ENCODE results near the gene FAR2.
"Not testable (repeated sequence)": the region's sequence is repeated elsewhere in the genome, so short reads cannot be mapped to it uniquely, and the experiment has no call there.

Gene FAR2

GRCh38 chr12:29230800-29231560 lies 81.9 kb downstream of the FAR2 start:
- DNase-seq (ENCODE audit: low read depth in 1 of 2, low spot score in 1 of 2), result no peak

- DNase-seq (ENCODE audit: low read depth in 1 of 2, low spot score in 1 of 2), result no peak
Measured at GRCh38 chr12:29232086-29232485, 83.0 kb downstream of the FAR2 start.

GRCh38 chr12:29234552-29234951 lies 85.5 kb downstream of the FAR2 start:
- no peak for DNase-seq (ENCODE audit: low read depth in 1 of 2, low spot score in 1 of 2)

- no peak for DNase-seq (ENCODE audit: low read depth in 1 of 2, low spot score in 1 of 2)
Measured at GRCh38 chr12:29234965-29235626, 86.0 kb downstream of the FAR2 start.

- no peak for DNase-seq (ENCODE audit: low read depth in 1 of 2, low spot score in 1 of 2)
Measured at GRCh38 chr12:29238822-29239291, 89.8 kb downstream of the FAR2 start.

- no peak for DNase-seq (ENCODE audit: low read depth in 1 of 2, low spot score in 1 of 2)
Measured at GRCh38 chr12:29239336-29239735, 90.3 kb downstream of the FAR2 start.

- no peak for DNase-seq (ENCODE audit: low read depth in 1 of 2, low spot score in 1 of 2)
Measured at GRCh38 chr12:29240441-29240840, 91.4 kb downstream of the FAR2 start.

GRCh38 chr12:29241821-29242591 lies 92.9 kb downstream of the FAR2 start:
- DNase-seq (ENCODE audit: low read depth in 1 of 2, low spot score in 1 of 2), result no peak

- DNase-seq (ENCODE audit: low read depth in 1 of 2, low spot score in 1 of 2), result no peak
Measured at GRCh38 chr12:29242921-29243431, 93.9 kb downstream of the FAR2 start.

- no peak for DNase-seq (ENCODE audit: low read depth in 1 of 2, low spot score in 1 of 2)
Measured at GRCh38 chr12:29244159-29244765, 95.2 kb downstream of the FAR2 start.

GRCh38 chr12:29245246-29245645 lies 96.2 kb downstream of the FAR2 start:
- no peak for DNase-seq (ENCODE audit: low read depth in 1 of 2, low spot score in 1 of 2)

GRCh38 chr12:29249930-29250329 lies 100.9 kb downstream of the FAR2 start:
- DNase-seq (ENCODE audit: low read depth in 1 of 2, low spot score in 1 of 2), result no peak

GRCh38 chr12:29253906-29254625 lies 105.0 kb downstream of the FAR2 start:
- no peak for DNase-seq (ENCODE audit: low read depth in 1 of 2, low spot score in 1 of 2)

GRCh38 chr12:29255042-29255441 lies 106.0 kb downstream of the FAR2 start:
- no peak for DNase-seq (ENCODE audit: low read depth in 1 of 2, low spot score in 1 of 2)

- DNase-seq (ENCODE audit: low read depth in 1 of 2, low spot score in 1 of 2), result no peak
Measured at GRCh38 chr12:29256598-29256997, 107.5 kb downstream of the FAR2 start.

GRCh38 chr12:29257687-29258086 lies 108.6 kb downstream of the FAR2 start:
- DNase-seq (ENCODE audit: low read depth in 1 of 2, low spot score in 1 of 2), result not testable (repeated sequence)

GRCh38 chr12:29264424-29264823 lies 115.3 kb downstream of the FAR2 start:
- DNase-seq (ENCODE audit: low read depth in 1 of 2, low spot score in 1 of 2), result no peak

- no peak for DNase-seq (ENCODE audit: low read depth in 1 of 2, low spot score in 1 of 2)
Measured at GRCh38 chr12:29269706-29270408, 120.8 kb downstream of the FAR2 start.

GRCh38 chr12:29270446-29270845 lies 121.4 kb downstream of the FAR2 start:
- DNase-seq (ENCODE audit: low read depth in 1 of 2, low spot score in 1 of 2), result no peak
